ENCODE results near the gene TPRG1L. TPM values are rescaled to one million over a fixed set of nuclear protein-coding genes. Genes with fewer than 3 reads are reported as not detected.
"Not testable (repeated sequence)": the region's sequence is repeated elsewhere in the genome, so short reads cannot be mapped to it uniquely, and the experiment has no call there.

Gene TPRG1L
- total RNA-seq, 1 donor from 2014 or later, result 14.5 TPM

DNA sequence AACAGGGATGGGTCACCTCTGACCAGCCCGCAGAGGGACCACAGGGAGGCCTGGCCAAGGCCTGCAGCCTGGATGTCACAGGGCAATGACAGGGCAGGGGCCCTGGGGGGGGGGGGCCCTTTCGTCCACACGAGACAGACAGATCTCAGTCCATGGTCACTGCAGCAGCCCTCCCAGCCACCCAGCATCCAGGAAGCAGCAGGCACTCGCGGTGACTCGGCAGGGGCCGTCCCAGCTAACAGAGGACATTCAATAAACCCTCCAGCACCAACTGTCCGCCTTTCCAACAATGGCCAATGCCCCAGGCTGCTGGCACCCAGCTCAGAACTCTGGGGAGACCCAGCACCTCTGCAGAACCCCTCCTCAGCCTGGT is 46.4 kb upstream of the TPRG1L start:
- peaks cover 4% of the 10 kb centered on the region for H3K4me1 Mint-ChIP-seq
- no peak overlapping the region for H3K27ac Mint-ChIP-seq (ENCODE audit: unreplicated experiment)
- no peaks in the 10 kb centered on the region for H3K9me3 Mint-ChIP-seq
- TF ChIP-seq, protein P1, sequence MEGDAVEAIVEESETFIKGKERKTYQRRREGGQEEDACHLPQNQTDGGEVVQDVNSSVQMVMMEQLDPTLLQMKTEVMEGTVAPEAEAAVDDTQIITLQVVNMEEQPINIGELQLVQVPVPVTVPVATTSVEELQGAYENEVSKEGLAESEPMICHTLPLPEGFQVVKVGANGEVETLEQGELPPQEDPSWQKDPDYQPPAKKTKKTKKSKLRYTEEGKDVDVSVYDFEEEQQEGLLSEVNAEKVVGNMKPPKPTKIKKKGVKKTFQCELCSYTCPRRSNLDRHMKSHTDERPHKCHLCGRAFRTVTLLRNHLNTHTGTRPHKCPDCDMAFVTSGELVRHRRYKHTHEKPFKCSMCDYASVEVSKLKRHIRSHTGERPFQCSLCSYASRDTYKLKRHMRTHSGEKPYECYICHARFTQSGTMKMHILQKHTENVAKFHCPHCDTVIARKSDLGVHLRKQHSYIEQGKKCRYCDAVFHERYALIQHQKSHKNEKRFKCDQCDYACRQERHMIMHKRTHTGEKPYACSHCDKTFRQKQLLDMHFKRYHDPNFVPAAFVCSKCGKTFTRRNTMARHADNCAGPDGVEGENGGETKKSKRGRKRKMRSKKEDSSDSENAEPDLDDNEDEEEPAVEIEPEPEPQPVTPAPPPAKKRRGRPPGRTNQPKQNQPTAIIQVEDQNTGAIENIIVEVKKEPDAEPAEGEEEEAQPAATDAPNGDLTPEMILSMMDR (conservative IDR thresholded peaks at IDR 0.05), result no peak
- no peaks in the 10 kb centered on the region for H3K36me3 Mint-ChIP-seq (ENCODE audit: low read depth)
- no peak for DNase-seq (ENCODE audit: low read depth, low spot score)
- H3K4me3 Mint-ChIP-seq, result no peak overlapping the region
- H3K27me3 Mint-ChIP-seq (ENCODE audit: low read depth), result no peaks in the 10 kb centered on the region

DNA sequence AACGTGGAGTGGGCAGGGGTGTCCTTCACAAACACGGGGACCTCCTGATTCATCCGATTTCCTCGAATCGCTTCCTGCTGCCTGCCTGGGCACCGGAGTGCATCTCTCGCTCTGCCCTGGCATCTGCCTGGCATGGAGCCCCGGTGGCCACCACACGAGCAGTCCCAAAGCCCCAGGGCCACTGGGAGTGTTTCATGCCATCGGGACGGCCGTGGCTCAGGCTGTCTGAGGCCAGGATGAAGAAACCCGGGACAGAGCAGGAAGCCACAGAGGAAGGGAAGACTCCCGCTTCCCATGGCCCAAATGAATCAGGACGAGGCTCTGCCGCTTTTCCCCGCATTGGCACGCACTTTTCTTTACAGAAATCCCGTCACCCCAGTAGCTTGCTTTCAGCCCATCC is 45.9 kb upstream of the TPRG1L start:
- Mint-ChIP-seq H3K36me3 (ENCODE audit: low read depth) (no peaks in the 10 kb centered on the region), H3K9me3 (no peaks in the 10 kb centered on the region), H3K4me3 (no peak overlapping the region), H3K4me1 (peaks cover 4% of the 10 kb centered on the region), H3K27ac (ENCODE audit: unreplicated experiment) (no peak overlapping the region), H3K27me3 (ENCODE audit: low read depth) (no peaks in the 10 kb centered on the region)
- TF ChIP-seq, protein P1 (conservative IDR thresholded peaks at IDR 0.05), result no peak
- no peak for DNase-seq (ENCODE audit: low read depth, low spot score)

DNA sequence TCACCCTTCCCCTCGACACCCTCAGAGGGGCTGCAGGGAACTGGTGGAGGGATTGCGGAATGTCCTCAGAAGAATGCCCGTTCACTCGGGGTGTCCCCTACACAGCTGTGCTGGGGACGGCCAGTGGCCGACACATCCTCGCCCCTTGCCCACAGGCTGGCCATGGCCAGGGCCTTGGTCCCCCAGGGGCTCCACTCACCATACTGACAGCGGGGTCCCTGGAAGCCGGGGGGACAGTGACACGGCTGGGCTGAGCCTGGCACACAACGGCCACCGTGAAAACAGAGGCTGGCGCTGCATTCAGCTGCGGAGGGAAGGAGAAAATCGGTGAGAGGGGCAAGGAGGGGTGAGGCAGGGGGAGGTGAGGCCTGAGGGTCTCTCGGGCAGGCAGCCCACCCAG is 45.2 kb upstream of the TPRG1L start:
- Mint-ChIP-seq H3K36me3 (ENCODE audit: low read depth) (no peaks in the 10 kb centered on the region), H3K9me3 (no peaks in the 10 kb centered on the region), H3K4me3 (no peak overlapping the region), H3K27ac (ENCODE audit: unreplicated experiment) (no peak overlapping the region), H3K4me1 (peaks cover 4% of the 10 kb centered on the region), H3K27me3 (ENCODE audit: low read depth) (no peaks in the 10 kb centered on the region)
- DNase-seq (ENCODE audit: low read depth, low spot score), result no peak
- TF ChIP-seq, protein P1 (conservative IDR thresholded peaks at IDR 0.05), result no peak

DNA sequence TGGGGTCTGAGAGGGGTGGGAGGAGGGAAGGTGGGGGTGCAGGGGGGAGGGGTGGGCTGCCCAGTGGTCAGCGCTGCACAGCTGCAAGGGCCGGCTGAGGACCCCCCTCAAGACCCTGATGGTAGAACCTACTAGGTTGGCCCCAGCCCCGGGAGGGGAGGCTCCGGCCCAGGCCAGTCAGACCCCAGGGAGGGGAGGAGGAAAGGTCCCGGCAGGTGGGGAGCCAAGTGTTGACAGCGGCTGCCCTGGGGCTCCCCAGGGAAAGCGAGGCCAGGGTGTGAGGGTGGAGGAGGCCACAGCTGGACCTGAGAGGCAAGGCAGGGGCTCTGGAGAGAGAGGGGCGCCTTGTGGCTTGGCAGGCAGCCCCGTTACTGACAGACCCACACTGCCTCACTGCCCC is 44.6 kb upstream of the TPRG1L start:
- Mint-ChIP-seq H3K27ac (ENCODE audit: unreplicated experiment) (no peak overlapping the region), H3K9me3 (no peaks in the 10 kb centered on the region), H3K27me3 (ENCODE audit: low read depth) (no peaks in the 10 kb centered on the region), H3K36me3 (ENCODE audit: low read depth) (no peaks in the 10 kb centered on the region), H3K4me3 (no peak overlapping the region), H3K4me1 (peaks cover 4% of the 10 kb centered on the region)
- no peak for DNase-seq (ENCODE audit: low read depth, low spot score)
- TF ChIP-seq, protein P1 (conservative IDR thresholded peaks at IDR 0.05), result no peak

DNA sequence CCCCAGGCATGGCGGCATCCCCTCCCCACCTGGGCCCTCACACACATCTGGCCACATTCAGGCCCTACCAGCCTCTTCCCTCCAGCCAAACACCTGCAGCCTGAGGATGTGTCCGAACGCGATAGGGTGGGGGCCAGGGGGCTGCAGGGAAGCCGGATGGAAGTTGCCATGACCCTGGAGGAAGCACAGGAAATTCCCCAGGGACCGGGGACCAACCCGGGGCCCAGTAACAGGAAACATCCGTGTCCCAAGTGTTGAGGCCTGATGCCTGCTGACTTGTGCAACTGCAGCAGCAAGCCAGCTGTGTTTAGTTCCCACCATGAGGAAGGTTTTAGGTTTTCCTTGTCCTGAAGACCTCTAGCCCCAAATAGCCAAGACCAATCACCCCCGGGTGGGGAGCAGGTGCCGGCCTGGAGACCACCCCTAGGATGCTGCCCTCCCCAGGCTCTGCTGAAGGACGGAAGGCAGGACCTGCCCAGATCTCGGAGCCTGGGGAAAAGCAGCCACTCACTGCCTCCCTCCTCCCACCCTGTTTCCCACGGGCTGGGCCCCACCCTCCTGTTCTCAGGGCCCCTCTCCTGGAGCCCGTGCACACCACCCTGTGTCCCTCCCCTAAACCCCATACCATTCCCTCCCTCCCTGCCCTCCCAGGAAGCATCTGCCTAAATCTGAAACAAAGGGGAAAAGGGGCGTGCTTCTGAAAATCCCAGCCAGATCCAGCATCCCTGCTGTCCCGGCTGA is 43.3 kb upstream of the TPRG1L start:
- H3K27me3 Mint-ChIP-seq (ENCODE audit: low read depth), result no peaks in the 10 kb centered on the region
- no peak for DNase-seq (ENCODE audit: low read depth, low spot score)
- no peak overlapping the region for H3K4me3 Mint-ChIP-seq
- H3K27ac Mint-ChIP-seq (ENCODE audit: unreplicated experiment), result no peak overlapping the region
- TF ChIP-seq, protein P1 (conservative IDR thresholded peaks at IDR 0.05), result no peak
- H3K4me1 Mint-ChIP-seq, result peaks cover 4% of the 10 kb centered on the region
- H3K36me3 Mint-ChIP-seq (ENCODE audit: low read depth), result no peaks in the 10 kb centered on the region
- H3K9me3 Mint-ChIP-seq, result no peaks in the 10 kb centered on the region

DNA sequence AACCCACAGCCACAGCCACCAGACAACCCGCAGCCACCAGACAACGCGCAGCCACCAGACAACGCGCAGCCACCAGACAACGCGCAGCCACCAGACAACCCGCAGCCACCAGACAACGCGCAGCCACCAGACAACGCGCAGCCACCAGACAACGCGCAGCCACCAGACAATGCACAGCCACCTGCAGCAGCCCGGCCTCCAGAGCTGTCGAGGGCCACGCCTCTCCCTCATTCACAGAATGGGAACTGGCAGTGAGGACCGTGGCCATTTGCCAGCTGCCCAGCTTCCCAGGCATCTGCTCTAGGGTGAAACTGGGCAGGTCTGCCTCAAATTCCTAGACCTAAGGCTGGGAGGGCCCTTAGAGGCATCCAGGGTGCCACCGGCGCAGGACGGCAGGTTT is 41.1 kb upstream of the TPRG1L start:
- H3K36me3 Mint-ChIP-seq (ENCODE audit: low read depth); H3K27me3 Mint-ChIP-seq (ENCODE audit: low read depth); H3K4me1 Mint-ChIP-seq; H3K4me3 Mint-ChIP-seq; H3K27ac Mint-ChIP-seq (ENCODE audit: unreplicated experiment); DNase-seq (ENCODE audit: low read depth, low spot score); H3K9me3 Mint-ChIP-seq: not testable (repeated sequence)
